Right cardiac atrium (tissue), 5 donors: ENCODE data around the gene DDX24. TPM values are rescaled to one million over a fixed set of nuclear protein-coding genes. Genes with fewer than 3 reads are reported as not detected.

Source experiments
- ATAC-seq, 2 donors: fragments of 200-7000 bp; cut with Tn5 transposase; one replicate each; pipeline versions ENCODE4 v1.8.0 to v1.9.1; 2020; ENCODE audit warnings: moderate library complexity in 2 of 2, mild to moderate bottlenecking in 1 of 2
- DNase-seq, 3 donors: peaks; one replicate each; pipeline ENCODE4 v3.0.0-alpha.2; 2020
- H3K27ac ChIP-seq: one replicate; pipeline ENCODE4 v1.5.1; 2013; ENCODE audit warnings: mild to moderate bottlenecking, low read length, control low read depth, moderate library complexity
- H3K27me3 ChIP-seq: one replicate; pipeline ENCODE4 v1.6.1; 2013; ENCODE audit not compliant: control insufficient read depth, insufficient read depth
- H3K4me1 ChIP-seq: one replicate; pipeline ENCODE4 v1.6.1; 2013; ENCODE audit warnings: low read length; ENCODE audit not compliant: control insufficient read depth, insufficient read depth
- H3K4me3 ChIP-seq: one replicate; pipeline ENCODE4 v1.5.1; 2013; ENCODE audit warnings: low read length, control low read depth
- H3K9me3 ChIP-seq: one replicate; pipeline ENCODE4 v1.6.1; 2013; ENCODE audit warnings: low read length; ENCODE audit not compliant: control insufficient read depth
- WGBS: extraction: QIAGEN DNeasy Blood & Tissue Kit; methylation state at CpG from one replicate; pipeline ENCODE4 v1.1.7; 2013; 5-methylcytosine and 5-hydroxymethylcytosine counted together
- intact Hi-C, 4 donors: fragments of 100-400 bp; cut with DNase I; formaldehyde crosslinking; loops; one replicate each; pipeline versions ENCODE4 v1.11.0 to v1.14.0; 2022 to 2023
- polyA plus RNA-seq: library from polyadenylated mRNA; stranded (reverse); fragments of 200-250 nt; gene quantifications from one replicate; pipeline ENCODE4 v1.2.3, GENCODE V29; 2013
- total RNA-seq, 4 donors: library from RNA; stranded (reverse); fragmentation: NEBNext Ultra II Directional; extraction: Animal tissue kit (Norgen Biotek cat#: 25700); gene quantifications; one replicate each; pipeline ENCODE4 v1.2.1, GENCODE V29; 2021
- donor health status: healthy with polysubstance abuse.
- donor health status: DM: no; HTN: yes; CAD: no.
- donor health status: DM: no; HTN: no; CAD: no.
- donor health status: DM: no; HTN: yes; CAD: no; lungs with severe emphysema.
- donor health status: DM: yes; HTN: yes; CAD: no.

Gene DDX24
- total and polyA plus RNA-seq, 5 donors = 138 to 268 (median 255) TPM

- Histone ChIP-seq H3K4me1 (no peaks in the 10 kb centered on the region), H3K27me3 (no peaks in the 10 kb centered on the region), H3K9me3 (no peaks in the 10 kb centered on the region), H3K4me3 (no peak overlapping the region), H3K27ac (no peak overlapping the region)
- intact Hi-C loops = no loop called here
- ATAC-seq (no peak), DNase-seq (no peak)
- 91% methylated on average over 9 of the region's 9 CpGs for WGBS
These were observed 43.8 kb upstream of the DDX24 start for GRCh38 chr14:94124582-94125377.

- H3K4me1 ChIP-seq = no peaks in the 10 kb centered on the region
- H3K27me3 ChIP-seq = no peaks in the 10 kb centered on the region
- 100% methylated on average over 1 of the region's 1 CpG for WGBS
- no peak overlapping the region for H3K4me3 ChIP-seq
- DNase-seq (no peak), ATAC-seq (no peak)
- no peak overlapping the region for H3K27ac ChIP-seq
- intact Hi-C loops = no loop called here
- H3K9me3 ChIP-seq = peaks cover 2% of the 10 kb centered on the region
These were observed 42.9 kb upstream of the DDX24 start for GRCh38 chr14:94123868-94124267.

GRCh38 chr14:94123296-94123695, 42.3 kb upstream of the DDX24 start:
- Histone ChIP-seq H3K27ac (no peak overlapping the region), H3K9me3 (peaks cover 2% of the 10 kb centered on the region), H3K4me1 (no peaks in the 10 kb centered on the region), H3K4me3 (no peak overlapping the region), H3K27me3 (no peaks in the 10 kb centered on the region)
- WGBS = 91% methylated on average over 9 of the region's 9 CpGs
- ATAC-seq = no peak
- intact Hi-C loops = no loop called here
- DNase-seq = no peak

- peaks cover 2% of the 10 kb centered on the region for H3K9me3 ChIP-seq
- H3K27ac ChIP-seq = no peak overlapping the region
- no peaks in the 10 kb centered on the region for H3K4me1 ChIP-seq
- DNase-seq (no peak), ATAC-seq (no peak)
- no peak overlapping the region for H3K4me3 ChIP-seq
- H3K27me3 ChIP-seq = no peaks in the 10 kb centered on the region
- intact Hi-C loops = no loop called here
- WGBS = 92% methylated on average over 3 of the region's 3 CpGs
These were observed 41.4 kb upstream of the DDX24 start for GRCh38 chr14:94122438-94122837.

- Histone ChIP-seq H3K4me1 (no peaks in the 10 kb centered on the region), H3K4me3 (no peak overlapping the region), H3K9me3 (peaks cover 2% of the 10 kb centered on the region), H3K27ac (no peak overlapping the region), H3K27me3 (no peaks in the 10 kb centered on the region)
- DNase-seq (no peak), ATAC-seq (no peak)
- intact Hi-C loops = no loop called here
- WGBS = 34% methylated on average over 3 of the region's 3 CpGs
These were observed 40.5 kb upstream of the DDX24 start for GRCh38 chr14:94121485-94121884.

GRCh38 chr14:94120667-94121340, 39.8 kb upstream of the DDX24 start:
- Histone ChIP-seq H3K27me3 (no peaks in the 10 kb centered on the region), H3K4me3 (no peak overlapping the region), H3K4me1 (no peaks in the 10 kb centered on the region), H3K27ac (no peak overlapping the region), H3K9me3 (peaks cover 2% of the 10 kb centered on the region)
- intact Hi-C loops = no loop called here
- WGBS = 73% methylated on average over 5 of the region's 5 CpGs
- DNase-seq = no peak
- ATAC-seq = peak in 1 of 2 donors; percentile 39

- no peak for DNase-seq
These were observed 38.1 kb upstream of the DDX24 start for GRCh38 chr14:94119071-94119470.

GRCh38 chr14:94117856-94118255, 36.9 kb upstream of the DDX24 start:
- Histone ChIP-seq H3K4me3 (no peak overlapping the region), H3K27me3 (no peaks in the 10 kb centered on the region), H3K27ac (no peak overlapping the region), H3K4me1 (peaks cover 11% of the 10 kb centered on the region), H3K9me3 (peaks cover 2% of the 10 kb centered on the region)
- intact Hi-C loops = no loop called here
- no peak for ATAC-seq
- WGBS = 71% methylated on average over 9 of the region's 9 CpGs
- no peak for DNase-seq

More at GRCh38 chr14:94119071-94119470, 38.1 kb upstream of the DDX24 start:
- Histone ChIP-seq H3K27ac (no peak overlapping the region), H3K4me3 (no peak overlapping the region), H3K27me3 (no peaks in the 10 kb centered on the region), H3K9me3 (peaks cover 2% of the 10 kb centered on the region), H3K4me1 (peaks cover 11% of the 10 kb centered on the region)
- ATAC-seq = no peak
- intact Hi-C loops = no loop called here

- 83% methylated on average over 10 of the region's 10 CpGs for WGBS
- intact Hi-C loops = no loop called here
These were observed 35.7 kb upstream of the DDX24 start for GRCh38 chr14:94116701-94117100.

GRCh38 chr14:94115631-94116030, 34.6 kb upstream of the DDX24 start:
- peaks cover 2% of the 10 kb centered on the region for H3K9me3 ChIP-seq
- peaks cover 11% of the 10 kb centered on the region for H3K4me1 ChIP-seq
- DNase-seq = peak in 1 of 3 donors; percentile 49
- H3K27me3 ChIP-seq = no peaks in the 10 kb centered on the region
- H3K4me3 ChIP-seq = no peak overlapping the region
- peak overlapping the region; percentile 48 for H3K27ac ChIP-seq
- WGBS = 85% methylated on average over 15 of the region's 15 CpGs
- ATAC-seq = no peak
- intact Hi-C loops = no loop called here

More at GRCh38 chr14:94116701-94117100, 35.7 kb upstream of the DDX24 start:
- DNase-seq (no peak), ATAC-seq (no peak)
- no peak overlapping the region for H3K4me3 ChIP-seq
- H3K27ac ChIP-seq = no peak overlapping the region
- peaks cover 2% of the 10 kb centered on the region for H3K9me3 ChIP-seq
- peaks cover 11% of the 10 kb centered on the region for H3K4me1 ChIP-seq
- H3K27me3 ChIP-seq = no peaks in the 10 kb centered on the region

GRCh38 chr14:94115058-94115591, 34.1 kb upstream of the DDX24 start:
- peak; percentile 64 to 76 for ATAC-seq
- Histone ChIP-seq H3K27me3 (no peaks in the 10 kb centered on the region), H3K4me3 (no peak overlapping the region), H3K27ac (peak overlapping the region; percentile 48), H3K9me3 (peaks cover 2% of the 10 kb centered on the region), H3K4me1 (peaks cover 11% of the 10 kb centered on the region)
- 18% methylated on average over 4 of the region's 4 CpGs for WGBS
- DNase-seq = peak; percentile 50 to 69 (median 67)
- intact Hi-C loops = no loop called here
